Measurements from ENCODE around the gene FLAD1. TPM values are rescaled to one million over a fixed set of nuclear protein-coding genes. Genes with fewer than 3 reads are reported as not detected.
"Not testable (repeated sequence)": the region's sequence is repeated elsewhere in the genome, so short reads cannot be mapped to it uniquely, and the experiment has no call there.

Gene FLAD1
- total RNA-seq, 1 experiment from 2014 or later = 75.1 TPM

- Mint-ChIP-seq H3K4me1 (ENCODE audit: low read depth, unreplicated experiment) (peaks cover 7% of the 10 kb centered on the region), H3K27ac (ENCODE audit: unreplicated experiment) (no peak overlapping the region), H3K9me3 (ENCODE audit: low read depth, unreplicated experiment) (no peaks in the 10 kb centered on the region), H3K27me3 (ENCODE audit: unreplicated experiment) (no peaks in the 10 kb centered on the region), H3K36me3 (ENCODE audit: insufficient read depth, unreplicated experiment) (peaks cover 38% of the 10 kb centered on the region), H3K4me3 (ENCODE audit: low read depth, unreplicated experiment) (no peak overlapping the region)
- no TSS peak for BruUV-seq (replicated peaks)
- DNase-seq = no peak
- TF ChIP-seq CTCF (IDR thresholded peaks at IDR 0.05; ENCODE audit: unreplicated experiment) = no peak
- CTCF ChIA-PET = interaction anchor here (0.6 to 2.8 kb wide), 8 partner anchors 8 to 77 kb away, joined by 4 to 11 read pairs (median 6); partner anchors contain the start of genes LENEP and PBXIP1
- intact Hi-C loops (cut with micrococcal nuclease; ENCODE audit: unreplicated experiment) = no loop called here
Measured at GRCh38 chr1:154983776-154984466, 777 bp downstream of the FLAD1 start.

- peaks cover 21% of the 10 kb centered on the region for H3K36me3 Mint-ChIP-seq (ENCODE audit: insufficient read depth, unreplicated experiment)
- intact Hi-C loops (cut with micrococcal nuclease; ENCODE audit: unreplicated experiment); DNase-seq; H3K4me3 Mint-ChIP-seq (ENCODE audit: low read depth, unreplicated experiment); H3K27ac Mint-ChIP-seq (ENCODE audit: unreplicated experiment); H3K27me3 Mint-ChIP-seq (ENCODE audit: unreplicated experiment); H3K9me3 Mint-ChIP-seq (ENCODE audit: low read depth, unreplicated experiment); CTCF ChIA-PET; BruUV-seq (replicated peaks); H3K4me1 Mint-ChIP-seq (ENCODE audit: low read depth, unreplicated experiment): not testable (repeated sequence)
Measured at GRCh38 chr1:154986736-154987135, 3.6 kb downstream of the FLAD1 start.

GRCh38 chr1:154987326-154987725 is 4.2 kb downstream of the FLAD1 start:
- CTCF ChIA-PET = interaction anchor here (0.9 kb wide), 1 partner anchor 31 kb away, joined by 3 read pairs; the partner anchor contains the start of gene PBXIP1
- TF ChIP-seq CTCF (IDR thresholded peaks at IDR 0.05; ENCODE audit: unreplicated experiment) = no peak
- intact Hi-C loops (cut with micrococcal nuclease; ENCODE audit: unreplicated experiment) = no loop called here
- H3K9me3 Mint-ChIP-seq (ENCODE audit: low read depth, unreplicated experiment) = no peaks in the 10 kb centered on the region
- peaks cover 21% of the 10 kb centered on the region for H3K36me3 Mint-ChIP-seq (ENCODE audit: insufficient read depth, unreplicated experiment)
- H3K4me3 Mint-ChIP-seq (ENCODE audit: low read depth, unreplicated experiment) = no peak overlapping the region
- DNase-seq = no peak
- BruUV-seq (replicated peaks) = no TSS peak
- H3K4me1 Mint-ChIP-seq (ENCODE audit: low read depth, unreplicated experiment) = peaks cover 7% of the 10 kb centered on the region
- H3K27me3 Mint-ChIP-seq (ENCODE audit: unreplicated experiment) = no peaks in the 10 kb centered on the region
- no peak overlapping the region for H3K27ac Mint-ChIP-seq (ENCODE audit: unreplicated experiment)

- Mint-ChIP-seq H3K27me3 (ENCODE audit: unreplicated experiment) (no peaks in the 10 kb centered on the region), H3K36me3 (ENCODE audit: insufficient read depth, unreplicated experiment) (peaks cover 30% of the 10 kb centered on the region), H3K9me3 (ENCODE audit: low read depth, unreplicated experiment) (no peaks in the 10 kb centered on the region)
Measured at GRCh38 chr1:154988058-154988954, 5.2 kb downstream of the FLAD1 start.

More at GRCh38 chr1:154988058-154988954, 5.2 kb downstream of the FLAD1 start:
- intact Hi-C loops (cut with micrococcal nuclease; ENCODE audit: unreplicated experiment) = no loop called here
- Mint-ChIP-seq H3K4me3 (ENCODE audit: low read depth, unreplicated experiment) (no peak overlapping the region), H3K4me1 (ENCODE audit: low read depth, unreplicated experiment) (peaks cover 7% of the 10 kb centered on the region), H3K27ac (ENCODE audit: unreplicated experiment) (no peak overlapping the region)
- TF ChIP-seq CTCF (IDR thresholded peaks at IDR 0.05; ENCODE audit: unreplicated experiment) = peak; percentile 18
- CTCF ChIA-PET = interaction anchor here (0.9 to 1.2 kb wide), 3 partner anchors 12 to 32 kb away, joined by 3 to 4 read pairs (median 4); partner anchors contain the start of gene PBXIP1
- BruUV-seq (replicated peaks) = no TSS peak
- no peak for DNase-seq
